Neural crest cell (in vitro differentiated cells): ENCODE measurements around the gene PCNX2. TPM values are rescaled to one million over a fixed set of nuclear protein-coding genes. Genes with fewer than 3 reads are reported as not detected.

Experiments
- DNase-seq: peaks from one replicate; pipeline ENCODE4 v3.0.0; 2021; ENCODE audit warnings: low read depth, mixed read lengths, low spot score
- H3K27ac Mint-ChIP-seq: one replicate; pipeline ENCODE4 v1.8.0; 2021; ENCODE audit warnings: mild to moderate bottlenecking, mixed read lengths; ENCODE audit not compliant: unreplicated experiment
- H3K27me3 Mint-ChIP-seq: 2 replicates; pipeline ENCODE4 v1.8.0; 2021; ENCODE audit warnings: low read depth, mild to moderate bottlenecking, mixed read lengths
- H3K36me3 Mint-ChIP-seq: 2 replicates; pipeline ENCODE4 v1.8.0; 2021; ENCODE audit warnings: low read depth, mild to moderate bottlenecking, mixed read lengths
- H3K4me1 Mint-ChIP-seq: 2 replicates; pipeline ENCODE4 v1.8.0; 2021; ENCODE audit warnings: mixed read lengths
- H3K4me3 Mint-ChIP-seq: one replicate; pipeline ENCODE4 v1.8.0; 2021; ENCODE audit warnings: mild to moderate bottlenecking, mixed read lengths
- H3K9me3 Mint-ChIP-seq: 2 replicates; pipeline ENCODE4 v1.8.0; 2021; ENCODE audit warnings: mixed read lengths
- CTCF ChIP-seq: fragments of 200-600 bp; sonication (generic); conservative IDR thresholded peaks from 2 replicates; pipeline ENCODE4 v1.5.0; 2021; ENCODE audit warnings: antibody characterized with exemption, mild to moderate bottlenecking
- total RNA-seq: library from RNA; stranded (reverse); gene quantifications from 2 replicates; pipeline ENCODE4 v1.2.1, GENCODE V29; 2021

The PCNX2 gene
- total RNA-seq, 1 donor from 2014 or later: 13.6 TPM

GRCh38 chr1:233024199-233024598 lies 271.3 kb downstream of the PCNX2 start:
- Mint-ChIP-seq H3K36me3 (no peaks in the 10 kb centered on the region), H3K4me1 (peaks cover 24% of the 10 kb centered on the region), H3K9me3 (no peaks in the 10 kb centered on the region), H3K4me3 (no peak overlapping the region), H3K27ac (no peak overlapping the region), H3K27me3 (no peaks in the 10 kb centered on the region)
- no peak for TF ChIP-seq CTCF
- no peak for DNase-seq

- Mint-ChIP-seq H3K9me3 (no peaks in the 10 kb centered on the region), H3K4me3 (no peak overlapping the region), H3K36me3 (peaks cover 3% of the 10 kb centered on the region), H3K4me1 (peaks cover 21% of the 10 kb centered on the region), H3K27ac (no peak overlapping the region), H3K27me3 (no peaks in the 10 kb centered on the region)
- TF ChIP-seq CTCF: no peak
- DNase-seq: no peak
Observed at GRCh38 chr1:233022246-233022645, 273.3 kb downstream of the PCNX2 start.

GRCh38 chr1:233020426-233020825 lies 275.1 kb downstream of the PCNX2 start:
- H3K27ac Mint-ChIP-seq: peak overlapping the region; percentile 41
- H3K9me3 Mint-ChIP-seq: no peaks in the 10 kb centered on the region
- peaks cover 21% of the 10 kb centered on the region for H3K4me1 Mint-ChIP-seq
- DNase-seq: no peak
- H3K27me3 Mint-ChIP-seq: no peaks in the 10 kb centered on the region
- peaks cover 3% of the 10 kb centered on the region for H3K36me3 Mint-ChIP-seq
- TF ChIP-seq CTCF: no peak
- H3K4me3 Mint-ChIP-seq: no peak overlapping the region

- no peak overlapping the region for H3K4me3 Mint-ChIP-seq
- no peak for TF ChIP-seq CTCF
- H3K36me3 Mint-ChIP-seq: peaks cover 3% of the 10 kb centered on the region
- no peak overlapping the region for H3K27ac Mint-ChIP-seq
- DNase-seq: no peak
- H3K9me3 Mint-ChIP-seq: no peaks in the 10 kb centered on the region
- no peaks in the 10 kb centered on the region for H3K27me3 Mint-ChIP-seq
- peaks cover 21% of the 10 kb centered on the region for H3K4me1 Mint-ChIP-seq
Observed at GRCh38 chr1:233019778-233020325, 275.7 kb downstream of the PCNX2 start.

GRCh38 chr1:233019083-233019482 lies 276.4 kb downstream of the PCNX2 start:
- Mint-ChIP-seq H3K36me3 (peaks cover 3% of the 10 kb centered on the region), H3K4me3 (no peak overlapping the region), H3K9me3 (no peaks in the 10 kb centered on the region), H3K4me1 (peaks cover 21% of the 10 kb centered on the region), H3K27me3 (no peaks in the 10 kb centered on the region), H3K27ac (no peak overlapping the region)
- no peak for DNase-seq
- TF ChIP-seq CTCF: no peak
